WTC11 (cell line): ENCODE data around the gene EHBP1. TPM values are rescaled to one million over a fixed set of nuclear protein-coding genes. Genes with fewer than 3 reads are reported as not detected.

Experiments
- ATAC-seq: fragments of 200-7000 bp; cut with Tn5 transposase; 2 replicates; pipeline ENCODE4 v1.10.0; 2021; ENCODE audit warnings: mild to moderate bottlenecking, moderate library complexity
- CTCF ChIA-PET: fragments of 300-600 bp; sonication (Branson Sonifier 250); formaldehyde crosslinking; loops from one replicate; lab custom pipeline; 2021; ENCODE audit warnings: antibody characterized with exemption; lab: Charles Lee
- POLR2A ChIA-PET: fragments of 350-600 bp; sonication (Branson Sonifier 250); formaldehyde crosslinking; loops from one replicate; lab custom pipeline; 2021; ENCODE audit warnings: antibody characterized with exemption; lab: Charles Lee
- DNase-seq: peaks from one replicate; pipeline ENCODE4 v3.0.0; 2021; ENCODE audit warnings: low spot score
- H3K27ac Mint-ChIP-seq: 2 replicates; pipeline ENCODE4 v1.8.0; 2021; ENCODE audit warnings: mixed read lengths
- H3K27me3 Mint-ChIP-seq: 2 replicates; pipeline ENCODE4 v1.8.0; 2021; ENCODE audit warnings: low read depth, mild to moderate bottlenecking, moderate library complexity, mixed read lengths
- H3K36me3 Mint-ChIP-seq: 2 replicates; pipeline ENCODE4 v1.8.0; 2021; ENCODE audit warnings: mixed read lengths
- H3K4me1 Mint-ChIP-seq: 2 replicates; pipeline ENCODE4 v1.8.0; 2022; ENCODE audit warnings: mixed read lengths
- H3K4me3 Mint-ChIP-seq: 2 replicates; pipeline ENCODE4 v1.8.0; 2021; ENCODE audit warnings: mild to moderate bottlenecking, moderate library complexity, mixed read lengths
- H3K9me3 Mint-ChIP-seq: 2 replicates; pipeline ENCODE4 v1.8.0; 2021; ENCODE audit warnings: mixed read lengths
- AFF4 ChIP-seq: sonication (generic); formaldehyde crosslinking; IDR thresholded peaks from 2 replicates; pipeline ENCODE4 v1.8.1; 2023; ENCODE audit warnings: mild to moderate bottlenecking, missing genetic modification reagents, borderline replicate concordance
- ATF2 ChIP-seq: sonication (generic); formaldehyde crosslinking; IDR thresholded peaks from 2 replicates; pipeline ENCODE4 v1.8.1; 2022; ENCODE audit warnings: low read depth, missing genetic modification reagents, borderline replicate concordance
- CBFB ChIP-seq: sonication (generic); formaldehyde crosslinking; IDR thresholded peaks from 2 replicates; pipeline ENCODE4 v1.8.1; 2022; ENCODE audit warnings: mild to moderate bottlenecking, low read depth, missing genetic modification reagents
- EMX1 ChIP-seq: fragments of 250-450 bp; sonication (Bioruptor Pico); IDR thresholded peaks from 2 replicates; pipeline ENCODE4 v1.8.0; 2021; ENCODE audit warnings: mild to moderate bottlenecking
- GABPB1 ChIP-seq: sonication (generic); formaldehyde crosslinking; IDR thresholded peaks from 2 replicates; pipeline ENCODE4 v1.8.1; 2023; ENCODE audit warnings: mild to moderate bottlenecking, missing genetic modification reagents
- HMGA2 ChIP-seq: fragments of 250-450 bp; sonication (Bioruptor Pico); IDR thresholded peaks from 2 replicates; pipeline ENCODE4 v1.4.0; 2021; ENCODE audit warnings: mild to moderate bottlenecking, moderate library complexity
- MXD4 ChIP-seq: fragments of 250-450 bp; sonication (Bioruptor Pico); IDR thresholded peaks from 2 replicates; pipeline ENCODE4 v1.8.0; 2021; ENCODE audit warnings: mild to moderate bottlenecking, moderate library complexity, borderline replicate concordance
- NFATC4 ChIP-seq: fragments of 250-450 bp; sonication (Bioruptor Pico); IDR thresholded peaks from 2 replicates; pipeline ENCODE4 v1.9.0; 2021; ENCODE audit warnings: mild to moderate bottlenecking
- NFYB ChIP-seq: sonication (generic); formaldehyde crosslinking; conservative IDR thresholded peaks from 2 replicates; pipeline ENCODE4 v1.8.0; 2022; ENCODE audit warnings: low read depth, missing genetic modification reagents
- NR1H2 ChIP-seq: sonication (generic); formaldehyde crosslinking; IDR thresholded peaks from 2 replicates; pipeline ENCODE4 v1.9.0; 2021; ENCODE audit warnings: mild to moderate bottlenecking, moderate library complexity, missing genetic modification reagents
- TCF7 ChIP-seq: sonication (generic); formaldehyde crosslinking; IDR thresholded peaks from 2 replicates; pipeline ENCODE4 v1.8.0; 2022; ENCODE audit warnings: mild to moderate bottlenecking, low read depth, missing genetic modification reagents, moderate library complexity
- TEAD1 ChIP-seq: sonication (generic); formaldehyde crosslinking; IDR thresholded peaks from 2 replicates; pipeline ENCODE4 v1.8.0; 2022; ENCODE audit warnings: mild to moderate bottlenecking, missing genetic modification reagents
- USF1 ChIP-seq: sonication (generic); formaldehyde crosslinking; IDR thresholded peaks from 2 replicates; pipeline ENCODE4 v1.8.0; 2022; ENCODE audit warnings: mild to moderate bottlenecking, missing genetic modification reagents
- ZBTB43 ChIP-seq: sonication (generic); formaldehyde crosslinking; IDR thresholded peaks from 2 replicates; pipeline ENCODE4 v1.8.1; 2023; ENCODE audit warnings: mild to moderate bottlenecking, missing genetic modification reagents
- ZNF219 ChIP-seq: sonication (generic); formaldehyde crosslinking; IDR thresholded peaks from 2 replicates; pipeline ENCODE4 v1.8.0; 2023; ENCODE audit warnings: missing genetic modification reagents, mild to moderate bottlenecking, borderline replicate concordance
- ZNF263 ChIP-seq: sonication (generic); formaldehyde crosslinking; IDR thresholded peaks from 2 replicates; pipeline ENCODE4 v1.8.1; 2022; ENCODE audit warnings: low read depth, mild to moderate bottlenecking, moderate library complexity, missing genetic modification reagents
- ZNF281 ChIP-seq: sonication (generic); formaldehyde crosslinking; IDR thresholded peaks from 2 replicates; pipeline ENCODE4 v1.8.0; 2023; ENCODE audit warnings: mild to moderate bottlenecking, missing genetic modification reagents
- ZNF423 ChIP-seq: fragments of 250-450 bp; sonication (Bioruptor Pico); IDR thresholded peaks from 2 replicates; pipeline ENCODE4 v2.1.2; 2022; ENCODE audit warnings: mild to moderate bottlenecking, moderate library complexity
- ZSCAN18 ChIP-seq: fragments of 250-450 bp; sonication (Bioruptor Pico); IDR thresholded peaks from 2 replicates; pipeline ENCODE4 v2.1.2; 2022; ENCODE audit warnings: mild to moderate bottlenecking, moderate library complexity
- total RNA-seq: library from RNA; stranded (reverse); gene quantifications from 3 replicates; pipeline ENCODE4 v1.2.3, GENCODE V29; 2021

The EHBP1 gene
- total RNA-seq, 1 experiment from 2014 or later = 36.4 TPM

- no peaks in the 10 kb centered on the region for H3K9me3 Mint-ChIP-seq
- DNase-seq (no peak), ATAC-seq (no peak)
- H3K27me3 Mint-ChIP-seq = peaks cover 46% of the 10 kb centered on the region
- POLR2A ChIA-PET = no interaction called here
- CTCF ChIA-PET = no interaction called here
- H3K4me3 Mint-ChIP-seq = no peak overlapping the region
- H3K27ac Mint-ChIP-seq = 0 out of 2 replicates have a peak overlapping the region, but pooled peaks have one; percentile 12
- TF ChIP-seq ATF2 (CRISPR knock-in tag) = no peak
- no peak for TF ChIP-seq ZNF219
- no peak for TF ChIP-seq EMX1 (CRISPR knock-in tag)
- TF ChIP-seq NFYB = no peak
- no peak for TF ChIP-seq TCF7
- TF ChIP-seq AFF4 (CRISPR knock-in tag) = no peak
- TF ChIP-seq NFATC4 (CRISPR knock-in tag) = no peak
- H3K36me3 Mint-ChIP-seq = no peaks in the 10 kb centered on the region
- H3K4me1 Mint-ChIP-seq = peaks cover 28% of the 10 kb centered on the region
These were observed 335.1 kb downstream of the EHBP1 start for GRCh38 chr2:63040586-63040985.

GRCh38 chr2:63041592-63041991, 336.1 kb downstream of the EHBP1 start:
- Mint-ChIP-seq H3K4me3 (no peak overlapping the region), H3K27ac (no peak overlapping the region), H3K36me3 (no peaks in the 10 kb centered on the region), H3K27me3 (peaks cover 56% of the 10 kb centered on the region), H3K9me3 (no peaks in the 10 kb centered on the region), H3K4me1 (peaks cover 37% of the 10 kb centered on the region)
- peak; percentile 71; the same call in 1 of the 2 replicates for TF ChIP-seq GABPB1 (CRISPR knock-in tag)
- TF ChIP-seq USF1 (CRISPR knock-in tag) = no peak
- no peak for ATAC-seq
- POLR2A ChIA-PET = no interaction called here
- no peak for DNase-seq
- CTCF ChIA-PET = no interaction called here

GRCh38 chr2:63044362-63045327, 339.1 kb downstream of the EHBP1 start:
- Mint-ChIP-seq H3K4me3 (peak overlapping the region; percentile 78), H3K27me3 (peaks cover 76% of the 10 kb centered on the region), H3K36me3 (no peaks in the 10 kb centered on the region), H3K27ac (peak overlapping the region; percentile 84), H3K9me3 (no peaks in the 10 kb centered on the region), H3K4me1 (peaks cover 53% of the 10 kb centered on the region)
- DNase-seq (peak; percentile 78), ATAC-seq (peak; percentile 30)
- ChIA-PET CTCF (interaction anchor here (0.7 to 2.3 kb wide), 4 partner anchors 10 to 588 kb away, joined by 3 to 23 read pairs (median 10); no protein-coding TSS in a partner anchor), POLR2A (interaction anchor here (0.6 to 1.4 kb wide), 9 partner anchors 8 to 1109 kb away, joined by 3 to 7 read pairs (median 5); no protein-coding TSS in a partner anchor)
- no peak for TF ChIP-seq NR1H2 (CRISPR knock-in tag)
- 0 out of 2 replicates have a peak, but pooled peaks have one; percentile 36 for TF ChIP-seq TCF7
- TF ChIP-seq ZBTB43 (CRISPR knock-in tag) = no peak
- no peak for TF ChIP-seq HMGA2 (CRISPR knock-in tag)
- peak; percentile 86; the same call in 1 of the 2 replicates for TF ChIP-seq ZNF281
- peak; percentile 41; the same call in 1 of the 2 replicates for TF ChIP-seq ZNF263 (CRISPR knock-in tag)
- 0 out of 2 replicates have a peak, but pooled peaks have one; percentile 40 for TF ChIP-seq ZNF423 (CRISPR knock-in tag)
- no peak; the same call in 1 of the 2 replicates for TF ChIP-seq ZSCAN18
- TF ChIP-seq CBFB = no peak
- TF ChIP-seq MXD4 (CRISPR knock-in tag) = no peak
- no peak for TF ChIP-seq TEAD1 (CRISPR knock-in tag)
